Measurements from ENCODE around the gene ACOT7.

ACOT7 gene

GRCh38 chr1:6317098-6317760 lies 76.3 kb downstream of the ACOT7 start:
- TF ChIP-seq CTCF (IDR thresholded peaks at IDR 0.05; ENCODE audit: low read depth, low read length) = no peak
- peak; percentile 45 for DNase-seq (ENCODE audit: low read depth, low spot score)
- no peak overlapping the region for H3K4me3 ChIP-seq (ENCODE audit: low read depth, low read length)
- in situ Hi-C loops (cut with HindIII; ENCODE audit: low sequenced_read_pairs) = no loop called here

DNA sequence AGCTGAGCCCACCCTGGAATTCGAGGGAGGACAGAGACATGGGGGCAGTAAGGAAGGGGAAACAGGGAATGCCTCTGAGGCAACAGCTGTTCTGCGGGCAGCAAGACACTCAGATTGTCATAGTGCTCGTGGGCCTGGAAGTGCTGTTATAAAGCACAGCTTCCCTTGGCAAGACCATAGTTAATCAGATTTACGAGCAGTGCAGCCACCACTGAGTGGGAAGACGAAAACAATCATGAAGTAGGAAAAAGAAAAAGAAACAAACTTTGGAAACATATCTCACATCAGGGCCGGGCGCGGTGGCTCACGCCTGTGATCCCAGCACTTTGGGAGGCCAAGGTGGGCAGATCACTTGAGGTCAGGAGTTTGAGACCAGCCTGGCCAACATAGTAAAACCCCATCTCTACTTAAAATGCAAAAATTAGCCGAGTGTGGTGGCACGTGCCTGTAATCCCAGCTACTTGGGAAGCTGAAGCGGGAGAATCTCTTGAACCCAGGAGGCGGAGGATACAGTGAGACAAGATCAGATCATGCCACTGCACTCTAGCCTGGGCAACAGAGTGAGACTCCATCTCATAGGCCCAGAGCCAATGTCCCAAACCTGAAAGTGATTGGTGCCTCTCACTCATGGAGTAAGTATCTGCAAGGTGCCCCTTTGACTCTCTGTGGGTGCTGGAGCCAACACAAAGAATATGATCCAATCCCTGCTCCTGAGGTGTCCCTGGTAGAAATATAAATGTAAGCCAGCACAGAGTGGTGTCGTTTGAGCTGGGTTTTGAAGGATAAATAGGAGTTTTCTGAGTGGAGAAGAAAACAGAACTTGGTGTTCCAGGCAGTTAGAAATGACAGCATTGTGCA lies 77.1 kb downstream of the ACOT7 start:
- in situ Hi-C loops (cut with HindIII; ENCODE audit: low sequenced_read_pairs) = no loop called here
- TF ChIP-seq CTCF (IDR thresholded peaks at IDR 0.05; ENCODE audit: low read depth, low read length) = no peak
- no peak for DNase-seq (ENCODE audit: low read depth, low spot score)
- H3K4me3 ChIP-seq (ENCODE audit: low read depth, low read length) = no peak overlapping the region

- no peak for DNase-seq (ENCODE audit: low read depth, low spot score)
- in situ Hi-C loops (cut with HindIII; ENCODE audit: low sequenced_read_pairs) = no loop called here
- no peak overlapping the region for H3K4me3 ChIP-seq (ENCODE audit: low read depth, low read length)
- no peak for TF ChIP-seq CTCF (IDR thresholded peaks at IDR 0.05; ENCODE audit: low read depth, low read length)
These were observed 79.1 kb downstream of the ACOT7 start for GRCh38 chr1:6314503-6314902.

- TF ChIP-seq CTCF (IDR thresholded peaks at IDR 0.05; ENCODE audit: low read depth, low read length) = no peak
- no peak for DNase-seq (ENCODE audit: low read depth, low spot score)
- in situ Hi-C loops (cut with HindIII; ENCODE audit: low sequenced_read_pairs) = no loop called here
- H3K4me3 ChIP-seq (ENCODE audit: low read depth, low read length) = no peak overlapping the region
These were observed 80.0 kb downstream of the ACOT7 start for GRCh38 chr1:6313393-6314200.

GRCh38 chr1:6310116-6310848 lies 83.3 kb downstream of the ACOT7 start:
- in situ Hi-C loops (cut with HindIII; ENCODE audit: low sequenced_read_pairs) = no loop called here
- no peak overlapping the region for H3K4me3 ChIP-seq (ENCODE audit: low read depth, low read length)
- TF ChIP-seq CTCF (IDR thresholded peaks at IDR 0.05; ENCODE audit: low read depth, low read length) = no peak
- DNase-seq (ENCODE audit: low read depth, low spot score) = no peak

GRCh38 chr1:6309564-6309963 lies 84.0 kb downstream of the ACOT7 start:
- in situ Hi-C loops (cut with HindIII; ENCODE audit: low sequenced_read_pairs) = no loop called here
- DNase-seq (ENCODE audit: low read depth, low spot score) = no peak

More at GRCh38 chr1:6309564-6309963, 84.0 kb downstream of the ACOT7 start:
- no peak for TF ChIP-seq CTCF (IDR thresholded peaks at IDR 0.05; ENCODE audit: low read depth, low read length)
- no peak overlapping the region for H3K4me3 ChIP-seq (ENCODE audit: low read depth, low read length)

All from astrocyte of the spinal cord (primary cell).